ENCODE data around the gene ACTR2.
"Not testable (repeated sequence)": the region's sequence is repeated elsewhere in the genome, so short reads cannot be mapped to it uniquely, and the experiment has no call there.

The ACTR2 gene

DNA sequence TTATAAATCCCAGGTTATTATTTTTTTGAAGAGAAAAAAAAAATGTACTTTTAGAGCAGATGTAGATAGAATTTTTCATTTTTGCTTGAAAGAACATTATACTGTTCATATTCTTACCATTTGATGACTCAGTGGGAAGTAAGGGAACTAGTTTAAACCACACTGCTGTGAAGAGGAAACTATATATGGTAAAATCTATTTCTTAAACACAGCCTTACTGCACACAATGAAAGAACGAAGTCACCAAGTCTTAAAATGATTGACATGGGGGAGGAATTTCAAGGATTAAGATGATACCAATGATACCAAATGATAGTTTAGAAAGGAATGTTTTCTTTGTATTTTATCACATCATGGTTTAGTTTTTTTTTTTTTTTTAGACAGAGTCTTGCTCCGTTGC is 5.0 kb downstream of the ACTR2 start:
- H4K20me1 ChIP-seq (ENCODE audit: low read depth, low read length) = peaks cover 47% of the 10 kb centered on the region

DNA sequence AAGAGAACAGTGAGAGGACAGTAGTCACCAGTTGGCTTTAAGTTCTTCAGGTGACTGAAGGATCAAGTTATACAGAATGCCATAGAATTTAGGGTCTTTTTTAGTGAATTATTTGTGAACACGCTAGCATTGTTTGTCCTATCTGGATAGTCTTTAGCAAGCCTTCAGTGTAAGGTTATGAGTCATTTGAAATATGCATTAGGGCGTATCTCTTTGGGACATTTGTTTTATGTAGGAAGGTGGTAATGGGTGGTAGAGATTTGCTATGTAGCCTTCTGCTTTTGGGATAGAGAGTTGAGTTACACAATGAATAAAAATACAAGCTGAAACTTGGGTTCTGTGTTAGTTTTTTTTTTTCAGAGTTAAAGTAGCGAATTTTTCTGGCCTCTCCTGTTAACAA is 13.0 kb downstream of the ACTR2 start:
- Histone ChIP-seq H3K4me2 (ENCODE audit: low read depth, low read length, poor library complexity, severe bottlenecking) (no peak overlapping the region), H3K9me2 (replicated peaks; ENCODE audit: insufficient read depth, low read length) (no peaks in the 10 kb centered on the region), H4K20me1 (ENCODE audit: low read depth, low read length) (peaks cover 57% of the 10 kb centered on the region), H3K27me3 (ENCODE audit: low read length) (no peaks in the 10 kb centered on the region), H3K36me3 (ENCODE audit: low read length) (peaks cover 42% of the 10 kb centered on the region), H3K27ac (ENCODE audit: low read depth, low read length) (no peak overlapping the region), H3K79me2 (ENCODE audit: insufficient read depth, low read length) (peaks cover 100% of the 10 kb centered on the region), H3K9me3 (ENCODE audit: insufficient read depth, low read length) (no peaks in the 10 kb centered on the region), H3K4me3 (ENCODE audit: insufficient read depth, low read length, poor library complexity, severe bottlenecking) (no peak overlapping the region), H2AFZ (ENCODE audit: low read depth, low read length, severe bottlenecking) (no peak overlapping the region), H3F3A (ENCODE audit: insufficient read depth) (peaks cover 25% of the 10 kb centered on the region), H3K9ac (ENCODE audit: low read length) (no peak overlapping the region)
- no peak for TF ChIP-seq EZH2phosphoT487 (conservative IDR thresholded peaks at IDR 0.05; ENCODE audit: low read length)
- TF ChIP-seq, protein P1, sequence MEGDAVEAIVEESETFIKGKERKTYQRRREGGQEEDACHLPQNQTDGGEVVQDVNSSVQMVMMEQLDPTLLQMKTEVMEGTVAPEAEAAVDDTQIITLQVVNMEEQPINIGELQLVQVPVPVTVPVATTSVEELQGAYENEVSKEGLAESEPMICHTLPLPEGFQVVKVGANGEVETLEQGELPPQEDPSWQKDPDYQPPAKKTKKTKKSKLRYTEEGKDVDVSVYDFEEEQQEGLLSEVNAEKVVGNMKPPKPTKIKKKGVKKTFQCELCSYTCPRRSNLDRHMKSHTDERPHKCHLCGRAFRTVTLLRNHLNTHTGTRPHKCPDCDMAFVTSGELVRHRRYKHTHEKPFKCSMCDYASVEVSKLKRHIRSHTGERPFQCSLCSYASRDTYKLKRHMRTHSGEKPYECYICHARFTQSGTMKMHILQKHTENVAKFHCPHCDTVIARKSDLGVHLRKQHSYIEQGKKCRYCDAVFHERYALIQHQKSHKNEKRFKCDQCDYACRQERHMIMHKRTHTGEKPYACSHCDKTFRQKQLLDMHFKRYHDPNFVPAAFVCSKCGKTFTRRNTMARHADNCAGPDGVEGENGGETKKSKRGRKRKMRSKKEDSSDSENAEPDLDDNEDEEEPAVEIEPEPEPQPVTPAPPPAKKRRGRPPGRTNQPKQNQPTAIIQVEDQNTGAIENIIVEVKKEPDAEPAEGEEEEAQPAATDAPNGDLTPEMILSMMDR (IDR thresholded peaks at IDR 0.05; ENCODE audit: insufficient read depth, low read length, poor library complexity, severe bottlenecking) = no peak

More for the DNA sequence above, 5.0 kb downstream of the ACTR2 start:
- Histone ChIP-seq H3K27me3 (ENCODE audit: low read length) (no peaks in the 10 kb centered on the region), H2AFZ (ENCODE audit: low read depth, low read length, severe bottlenecking) (no peak overlapping the region), H3F3A (ENCODE audit: insufficient read depth) (peaks cover 33% of the 10 kb centered on the region), H3K9ac (ENCODE audit: low read length) (peak overlapping the region; percentile 100; the same call in 1 of the 2 replicates), H3K36me3 (ENCODE audit: low read length) (peaks cover 20% of the 10 kb centered on the region; the same call in 1 of the 2 replicates), H3K27ac (ENCODE audit: low read depth, low read length) (peak overlapping the region; percentile 50; the same call in 1 of the 2 replicates), H3K9me2 (replicated peaks; ENCODE audit: insufficient read depth, low read length) (no peaks in the 10 kb centered on the region), H3K4me2 (ENCODE audit: low read depth, low read length, poor library complexity, severe bottlenecking) (peak overlapping the region; percentile 71), H3K9me3 (ENCODE audit: insufficient read depth, low read length) (no peaks in the 10 kb centered on the region), H3K79me2 (ENCODE audit: insufficient read depth, low read length) (peaks cover 99% of the 10 kb centered on the region), H3K4me3 (ENCODE audit: insufficient read depth, low read length, poor library complexity, severe bottlenecking) (no peak overlapping the region)
- TF ChIP-seq, protein P1 (IDR thresholded peaks at IDR 0.05; ENCODE audit: insufficient read depth, low read length, poor library complexity, severe bottlenecking) = no peak
- TF ChIP-seq EZH2phosphoT487 (conservative IDR thresholded peaks at IDR 0.05; ENCODE audit: low read length) = no peak

DNA sequence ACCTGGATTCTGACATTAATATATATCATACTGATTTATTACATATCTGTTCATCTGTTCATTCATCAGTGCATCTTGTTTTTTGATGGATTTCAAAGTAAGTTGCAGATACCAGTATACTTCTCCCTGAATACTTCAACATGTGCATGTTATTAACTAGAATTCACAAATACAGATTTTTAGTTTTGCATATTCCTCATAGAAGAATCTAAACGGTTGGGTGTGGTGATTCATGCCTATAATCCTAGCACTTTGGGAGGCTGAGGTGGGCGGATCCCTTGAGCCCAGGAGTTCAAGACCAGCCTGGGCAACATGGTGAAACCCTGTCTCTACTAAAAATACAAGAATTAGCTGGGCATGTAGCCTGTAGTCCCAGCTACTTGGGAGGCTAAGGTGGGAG is 16.8 kb downstream of the ACTR2 start:
- peaks cover 36% of the 10 kb centered on the region for H3F3A ChIP-seq (ENCODE audit: insufficient read depth)
- H3K4me2 ChIP-seq (ENCODE audit: low read depth, low read length, poor library complexity, severe bottlenecking); H3K4me3 ChIP-seq (ENCODE audit: insufficient read depth, low read length, poor library complexity, severe bottlenecking); H3K27ac ChIP-seq (ENCODE audit: low read depth, low read length); H3K9me2 ChIP-seq (replicated peaks; ENCODE audit: insufficient read depth, low read length); H3K27me3 ChIP-seq (ENCODE audit: low read length); H2AFZ ChIP-seq (ENCODE audit: low read depth, low read length, severe bottlenecking); H3K9me3 ChIP-seq (ENCODE audit: insufficient read depth, low read length); H3K9ac ChIP-seq (ENCODE audit: low read length): not testable (repeated sequence)
- peaks cover 62% of the 10 kb centered on the region for H3K36me3 ChIP-seq (ENCODE audit: low read length)
- H4K20me1 ChIP-seq (ENCODE audit: low read depth, low read length) = peaks cover 67% of the 10 kb centered on the region
- peaks cover 93% of the 10 kb centered on the region for H3K79me2 ChIP-seq (ENCODE audit: insufficient read depth, low read length)

- Histone ChIP-seq H3F3A (ENCODE audit: insufficient read depth) (peaks cover 46% of the 10 kb centered on the region), H3K9me3 (ENCODE audit: insufficient read depth, low read length) (no peaks in the 10 kb centered on the region), H3K36me3 (ENCODE audit: low read length) (peaks cover 46% of the 10 kb centered on the region), H3K9me2 (replicated peaks; ENCODE audit: insufficient read depth, low read length) (no peaks in the 10 kb centered on the region), H2AFZ (ENCODE audit: low read depth, low read length, severe bottlenecking) (no peak overlapping the region), H3K27me3 (ENCODE audit: low read length) (no peaks in the 10 kb centered on the region), H3K4me3 (ENCODE audit: insufficient read depth, low read length, poor library complexity, severe bottlenecking) (no peak overlapping the region), H4K20me1 (ENCODE audit: low read depth, low read length) (peaks cover 14% of the 10 kb centered on the region), H3K79me2 (ENCODE audit: insufficient read depth, low read length) (peaks cover 43% of the 10 kb centered on the region), H3K27ac (ENCODE audit: low read depth, low read length) (no peak overlapping the region), H3K9ac (ENCODE audit: low read length) (no peak overlapping the region), H3K4me2 (ENCODE audit: low read depth, low read length, poor library complexity, severe bottlenecking) (no peak overlapping the region)
- TF ChIP-seq, protein P1 (IDR thresholded peaks at IDR 0.05; ENCODE audit: insufficient read depth, low read length, poor library complexity, severe bottlenecking) = no peak
- TF ChIP-seq EZH2phosphoT487 (conservative IDR thresholded peaks at IDR 0.05; ENCODE audit: low read length) = no peak
Measured at GRCh38 chr2:65252640-65253039, 25.0 kb downstream of the ACTR2 start.

All from SU-DHL-6 (cell line).